ENCODE data around the gene SCN3A.

SCN3A gene

DNA sequence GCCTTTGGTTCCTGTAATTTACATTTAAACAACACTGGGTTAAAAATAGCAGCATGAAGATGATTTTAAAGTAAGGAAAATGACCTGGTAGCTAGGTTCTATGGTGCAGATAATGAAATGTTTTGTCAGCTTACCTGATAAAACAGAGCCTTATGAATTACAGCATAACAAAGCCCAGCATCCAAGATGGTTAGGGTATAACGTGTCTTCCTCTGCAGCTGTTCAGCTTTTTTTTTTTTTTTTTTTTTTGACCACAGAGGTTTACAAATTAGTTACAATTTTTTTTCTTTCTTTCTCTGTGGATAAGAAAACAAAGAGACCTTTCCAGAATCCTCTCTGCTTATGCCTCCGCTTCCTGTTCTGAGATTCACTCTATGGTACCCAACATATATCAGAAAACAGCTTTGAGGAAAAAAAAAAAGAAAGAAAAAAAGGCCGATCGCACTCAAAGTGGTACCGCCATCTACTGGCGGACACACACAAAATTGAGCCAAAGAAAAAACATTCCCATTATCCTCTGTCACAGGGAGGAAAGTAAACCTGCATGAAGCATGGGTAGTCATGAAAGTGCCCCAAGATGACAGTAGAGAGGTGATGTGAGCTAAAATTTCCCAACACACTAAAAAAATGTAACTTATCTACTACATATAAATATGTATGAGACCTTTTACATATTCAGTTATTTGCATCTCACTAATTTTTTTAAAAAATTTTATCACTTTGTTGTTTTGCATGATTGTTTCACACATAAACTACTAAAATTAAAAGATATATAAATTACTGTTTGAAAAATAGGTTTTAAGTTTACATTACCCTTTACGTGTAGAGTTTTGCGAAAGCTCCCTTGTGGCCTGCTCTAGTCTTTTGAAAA lies at the start of gene SCN3A:
Gene SCN3A (minus strand): TSS at position 362 of the 871 bp plus-strand sequence. CDS start 27,656 bp downstream, outside the sequence.
- peak; percentile 76 for DNase-seq (ENCODE audit: low read depth, low spot score)

DNA sequence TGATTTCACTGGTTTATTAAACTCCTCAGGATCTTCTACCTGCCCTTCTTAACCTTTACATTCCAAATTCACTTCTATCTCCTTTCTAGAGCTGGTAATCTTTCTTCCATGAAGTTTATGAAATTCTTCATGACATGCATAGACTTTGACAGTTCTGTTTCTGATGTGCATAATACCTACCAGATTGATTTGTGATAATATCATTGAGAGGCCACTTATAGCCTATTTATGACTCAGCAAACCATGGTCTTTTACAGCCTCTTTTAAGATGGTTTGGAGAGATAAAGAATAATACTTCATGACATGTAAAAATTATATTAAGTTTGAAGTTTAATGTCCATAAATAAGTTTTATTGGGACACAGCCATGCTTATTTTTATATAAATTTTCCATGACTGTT lies 49.3 kb upstream of the SCN3A start:
- DNase-seq (ENCODE audit: low read depth, low spot score) = no peak

DNA sequence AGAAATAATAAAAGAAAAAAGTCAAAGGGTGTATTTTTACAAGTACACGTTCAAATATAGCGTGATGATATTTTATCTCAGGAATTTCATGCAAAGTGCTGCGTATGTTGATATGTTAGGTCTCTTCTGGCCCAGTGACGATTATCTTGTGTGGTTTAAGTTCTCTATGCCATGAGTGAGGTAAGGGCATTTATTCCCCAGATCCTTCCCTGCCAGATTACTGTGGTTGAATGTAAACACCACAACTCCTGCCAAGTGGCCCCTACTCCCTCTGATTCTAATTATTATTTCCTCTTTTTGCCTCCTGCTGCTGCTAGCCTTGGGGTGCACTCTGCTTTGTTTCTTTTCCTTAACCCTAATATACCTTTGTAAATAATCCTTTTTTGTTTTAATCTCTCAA lies 47.5 kb upstream of the SCN3A start:
- peak; percentile 10 for DNase-seq (ENCODE audit: low read depth, low spot score)

DNA sequence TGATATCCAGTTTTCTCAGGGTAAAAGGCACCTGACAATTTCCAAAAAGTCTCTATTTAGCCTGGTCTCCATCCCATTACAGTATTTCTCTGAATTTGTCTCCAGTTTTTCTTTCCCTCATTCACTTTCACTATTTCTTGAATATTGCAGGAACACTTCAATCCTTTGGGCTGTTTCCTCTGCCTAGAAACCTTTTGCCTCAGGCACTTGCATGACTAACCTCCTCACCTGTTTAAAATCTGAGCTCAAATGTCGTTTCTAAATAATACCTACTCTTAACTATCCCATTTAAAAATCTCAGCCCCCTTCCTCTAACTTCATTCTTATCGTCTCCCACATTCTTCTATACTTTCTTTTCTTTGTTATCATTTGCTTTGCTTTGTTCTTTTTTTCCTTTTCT lies 44.4 kb upstream of the SCN3A start:
- no peak for DNase-seq (ENCODE audit: low read depth, low spot score)

DNA sequence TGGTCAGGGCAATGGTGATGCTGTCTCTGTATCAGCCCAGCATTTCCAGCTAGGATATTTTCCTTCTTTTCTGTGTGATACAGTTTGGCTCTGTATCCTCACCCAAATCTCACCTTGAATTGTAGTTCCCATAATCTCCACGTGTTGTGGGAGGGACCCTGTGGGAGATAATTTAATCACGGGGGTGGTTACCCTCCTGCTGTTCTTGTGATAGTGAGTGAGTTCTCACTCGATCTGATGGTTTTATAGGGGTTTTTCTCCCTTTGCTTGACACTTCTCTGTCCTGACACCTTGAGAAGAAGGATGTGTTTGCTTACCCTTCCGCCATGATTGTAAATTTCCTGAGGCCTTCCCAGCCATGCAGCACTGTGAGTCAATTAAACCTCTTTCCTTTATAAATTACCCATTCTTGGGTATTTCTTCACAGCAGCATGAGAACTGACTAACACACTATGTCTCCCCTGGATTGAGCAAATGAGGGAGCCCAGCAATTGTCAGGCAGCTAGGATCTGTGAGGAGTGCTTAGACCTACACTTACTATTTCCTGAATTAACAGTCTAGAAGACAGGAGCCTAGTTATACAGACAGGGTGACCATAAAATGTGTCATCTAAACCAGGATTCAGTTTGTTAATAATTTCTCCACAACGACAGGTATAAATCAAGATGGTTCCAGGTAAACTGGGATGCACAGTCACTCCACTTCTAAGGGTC lies 41.4 kb upstream of the SCN3A start:
- DNase-seq (ENCODE audit: low read depth, low spot score) = no peak

DNA sequence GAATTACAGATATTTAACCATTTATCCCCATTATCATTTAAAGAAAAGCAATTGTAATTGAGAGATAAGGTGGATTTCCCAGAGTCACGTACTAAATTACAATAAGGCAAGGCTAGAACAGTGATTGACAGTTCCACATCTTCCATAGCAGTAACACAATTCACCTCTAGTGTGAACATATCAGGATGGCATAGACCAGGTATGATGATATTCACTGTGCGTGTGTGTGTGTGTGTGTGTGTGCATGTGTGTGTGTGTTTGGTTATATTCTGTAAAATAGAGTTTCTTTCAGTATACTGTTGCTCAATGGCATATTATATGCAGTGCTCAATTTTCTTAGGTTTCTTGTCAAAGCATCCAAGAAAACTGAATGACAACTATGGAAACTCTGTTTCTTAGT lies 37.1 kb upstream of the SCN3A start:
- DNase-seq (ENCODE audit: low read depth, low spot score) = no peak

DNA sequence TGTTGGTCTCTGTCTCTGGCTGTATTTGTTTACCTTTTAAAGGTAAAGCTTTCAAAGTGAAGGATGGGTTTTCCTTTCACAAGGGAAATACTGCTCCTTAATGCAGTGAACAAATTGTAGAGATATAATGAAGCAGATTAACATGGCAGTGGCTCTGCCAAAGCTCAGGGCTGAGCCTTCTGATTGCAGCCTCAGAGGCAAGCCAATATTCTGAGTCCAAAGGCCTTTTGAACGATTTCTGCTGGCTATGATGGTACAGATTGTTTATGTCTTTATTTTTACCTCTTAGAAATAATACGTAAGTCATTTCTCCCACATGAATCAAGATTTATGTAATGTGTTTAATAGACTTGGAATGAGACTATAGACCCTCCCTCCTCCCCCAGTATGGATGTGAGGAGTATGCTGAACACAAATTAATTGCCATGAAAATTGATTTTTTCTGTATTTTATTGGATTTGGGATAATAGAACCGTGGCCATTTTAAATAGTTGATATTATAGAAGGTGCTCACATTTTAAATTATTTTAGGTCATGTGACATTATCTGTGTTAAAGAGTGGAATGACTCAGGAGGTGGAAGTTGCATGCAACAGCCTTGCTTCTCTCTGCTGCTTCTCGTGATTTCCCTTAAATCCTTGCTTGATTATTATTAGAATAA lies 36.1 kb upstream of the SCN3A start:
- no peak for DNase-seq (ENCODE audit: low read depth, low spot score)

DNA sequence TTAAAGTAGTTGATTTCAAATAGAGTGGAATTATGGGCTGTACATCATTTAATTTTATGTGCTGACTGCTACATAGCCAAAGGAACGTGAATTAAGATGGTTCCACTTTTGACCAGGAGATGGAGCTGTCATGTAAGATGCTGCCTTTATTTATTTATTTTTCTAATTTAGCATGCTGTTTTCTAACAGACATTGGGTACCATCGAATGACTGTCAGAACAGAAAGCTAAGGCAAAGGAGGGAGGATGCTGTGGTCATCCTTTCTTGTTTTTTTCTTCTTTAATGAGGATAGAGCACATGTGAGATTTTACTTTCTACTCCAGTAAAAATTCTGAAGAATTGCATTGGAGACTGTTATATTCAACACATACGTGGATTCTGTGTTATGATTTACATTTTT lies 35.4 kb upstream of the SCN3A start, which contains the start of gene SCN2A:
Gene SCN2A (plus strand): TSS at position 185 of the 400 bp plus-strand sequence. CDS start 56,410 bp downstream, outside the sequence.
- DNase-seq (ENCODE audit: low read depth, low spot score) = peak; percentile 73

DNA sequence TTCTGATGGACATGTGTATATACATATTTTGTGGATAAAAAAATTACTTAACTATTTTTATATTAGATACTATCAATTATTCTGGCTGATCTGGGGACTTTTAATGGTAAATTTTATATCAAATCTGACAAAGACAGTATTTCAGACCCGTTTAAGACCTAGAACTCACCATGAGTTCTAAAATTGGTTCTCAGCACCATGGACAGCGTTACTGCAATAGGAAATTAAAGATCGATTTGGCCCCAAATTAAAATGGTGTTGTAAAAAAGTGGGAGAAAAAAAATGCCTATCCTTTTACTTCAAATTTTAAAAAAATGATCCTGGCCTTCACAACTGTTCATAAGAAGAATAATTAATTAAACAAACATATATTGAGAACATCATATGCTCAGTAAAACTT lies 34.4 kb upstream of the SCN3A start:
- DNase-seq (ENCODE audit: low read depth, low spot score) = peak; percentile 62

DNA sequence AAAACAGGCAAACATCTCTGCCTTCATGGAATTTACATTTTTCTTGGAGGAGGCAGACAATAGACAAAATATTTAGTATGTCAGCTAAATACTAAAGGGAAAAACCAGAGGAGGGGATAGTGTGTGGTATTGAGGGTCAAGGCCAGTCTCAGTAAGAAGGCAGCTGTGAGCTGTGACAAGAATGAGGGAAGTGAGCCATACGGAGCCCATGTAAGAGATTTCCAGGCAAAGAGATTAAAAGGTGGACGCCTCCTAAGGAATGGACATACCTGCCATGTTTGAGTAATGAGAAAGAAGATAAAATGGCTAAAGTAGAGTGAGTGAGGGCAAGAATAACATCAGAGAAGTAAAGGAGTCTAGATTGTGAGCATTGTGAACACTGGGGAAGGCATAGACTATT lies 33.2 kb upstream of the SCN3A start:
- DNase-seq (ENCODE audit: low read depth, low spot score) = no peak

DNA sequence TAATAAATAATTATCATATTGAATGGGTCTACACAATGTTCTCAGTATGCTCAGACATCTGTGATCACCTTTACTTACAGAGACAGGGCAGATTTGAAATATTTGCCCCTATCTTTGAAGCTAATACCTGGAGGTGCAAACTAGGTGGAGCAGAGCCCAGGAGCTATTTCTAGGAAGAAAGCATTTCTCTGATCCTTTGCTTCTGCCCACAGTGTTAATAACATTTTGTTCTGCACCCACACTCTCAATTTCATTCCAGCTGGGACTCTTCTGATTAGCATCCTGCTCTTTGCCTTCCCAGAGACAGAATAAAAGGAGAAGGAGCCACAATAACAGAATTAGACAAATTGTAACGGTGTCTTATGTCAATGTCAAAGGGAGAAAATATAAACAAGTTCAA lies 23.7 kb upstream of the SCN3A start:
- DNase-seq (ENCODE audit: low read depth, low spot score) = no peak

DNA sequence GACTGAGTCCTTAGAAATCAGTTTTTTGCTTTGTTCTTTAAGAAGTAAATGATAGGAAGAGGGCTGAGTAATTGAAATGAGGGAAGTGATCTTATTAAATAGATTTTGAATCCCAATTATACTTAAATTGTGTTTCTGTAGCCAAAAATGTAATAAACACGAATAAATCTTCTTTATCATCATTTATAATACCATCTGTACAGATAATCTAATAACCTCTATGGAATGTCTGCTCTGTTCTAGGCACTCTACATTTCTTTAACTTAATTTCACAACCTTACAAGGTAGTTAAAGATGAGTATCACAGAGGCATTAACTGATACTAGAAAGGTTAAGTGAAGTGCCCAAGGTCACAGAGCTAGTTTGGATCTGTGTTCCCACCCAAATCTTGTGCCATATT lies 21.1 kb upstream of the SCN3A start:
- no peak for DNase-seq (ENCODE audit: low read depth, low spot score)

DNA sequence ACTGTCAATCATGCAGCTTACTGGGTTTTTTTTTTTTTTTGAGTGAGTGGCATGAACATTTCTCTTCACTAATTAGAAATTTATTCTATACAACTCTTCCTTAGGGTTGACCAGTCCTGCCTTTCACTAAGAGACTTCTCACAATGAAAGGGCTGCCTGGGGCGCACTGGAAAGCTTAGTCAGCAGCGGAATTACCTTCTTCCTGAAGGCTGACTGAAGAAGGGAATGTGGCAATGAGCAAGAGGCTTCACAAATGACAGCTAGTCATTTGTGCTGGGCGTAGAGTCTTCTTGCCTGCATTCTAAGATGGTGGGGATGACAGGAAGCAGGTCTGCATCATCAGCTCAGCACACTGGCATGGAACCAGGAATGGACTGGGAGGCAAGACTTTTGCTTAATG lies 15.6 kb upstream of the SCN3A start:
- DNase-seq (ENCODE audit: low read depth, low spot score) = no peak

DNA sequence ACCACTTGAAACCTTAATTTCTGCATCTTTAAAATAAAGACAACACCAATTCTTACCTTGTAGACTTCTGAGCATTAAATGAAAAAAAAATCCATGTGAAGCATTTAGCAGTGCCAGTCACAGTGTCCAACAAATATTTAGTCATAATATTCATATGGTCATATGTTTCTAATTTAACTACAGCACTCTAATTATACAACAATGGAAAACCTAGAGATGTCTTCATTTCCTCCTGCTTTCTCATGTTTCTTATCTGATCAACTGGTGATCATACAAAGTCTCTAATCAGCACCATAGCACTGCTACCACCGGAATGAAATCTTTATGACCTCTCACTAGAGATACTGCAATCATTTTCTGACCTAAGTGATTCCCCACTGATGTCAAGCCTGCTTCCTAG lies 10.2 kb upstream of the SCN3A start:
- no peak for DNase-seq (ENCODE audit: low read depth, low spot score)

DNA sequence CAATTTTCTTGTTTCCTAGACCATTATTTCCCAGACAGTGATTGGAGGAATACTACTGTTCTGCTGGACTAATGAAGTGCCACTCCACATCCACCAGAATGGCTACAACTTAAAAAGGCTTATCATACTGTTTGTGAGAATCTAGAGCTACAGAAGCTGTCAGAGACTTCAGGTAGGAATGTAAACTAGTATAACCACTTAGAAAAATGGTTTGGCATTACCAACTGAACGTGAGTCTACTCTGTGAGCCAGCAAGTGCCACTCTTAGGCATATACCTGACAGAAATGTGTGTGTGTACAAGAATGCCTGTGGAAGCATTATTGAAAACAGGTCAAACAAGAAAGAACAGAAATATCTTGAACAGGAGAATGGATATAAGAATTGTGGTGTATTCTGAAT lies 4.2 kb upstream of the SCN3A start:
- no peak for DNase-seq (ENCODE audit: low read depth, low spot score)

DNA sequence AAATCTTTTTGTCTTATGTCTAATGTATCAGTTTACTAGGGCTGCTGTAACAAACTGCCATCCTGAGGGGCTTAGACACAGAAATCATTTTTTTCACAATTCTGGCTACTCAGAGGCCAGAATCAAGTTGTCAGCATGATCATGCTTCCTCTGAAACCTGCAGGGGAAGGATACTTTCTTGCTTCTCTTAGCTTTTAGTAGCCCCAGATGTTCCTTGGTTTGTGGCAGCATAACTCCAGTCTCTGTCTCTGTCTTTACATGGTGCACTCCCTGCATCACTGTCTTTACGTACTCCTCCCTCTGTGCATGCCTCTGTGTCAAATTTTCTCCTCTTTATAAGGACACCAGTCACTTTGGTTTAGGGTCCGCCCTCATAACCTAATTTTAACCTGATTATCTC lies 2.0 kb upstream of the SCN3A start:
- DNase-seq (ENCODE audit: low read depth, low spot score) = no peak

DNA sequence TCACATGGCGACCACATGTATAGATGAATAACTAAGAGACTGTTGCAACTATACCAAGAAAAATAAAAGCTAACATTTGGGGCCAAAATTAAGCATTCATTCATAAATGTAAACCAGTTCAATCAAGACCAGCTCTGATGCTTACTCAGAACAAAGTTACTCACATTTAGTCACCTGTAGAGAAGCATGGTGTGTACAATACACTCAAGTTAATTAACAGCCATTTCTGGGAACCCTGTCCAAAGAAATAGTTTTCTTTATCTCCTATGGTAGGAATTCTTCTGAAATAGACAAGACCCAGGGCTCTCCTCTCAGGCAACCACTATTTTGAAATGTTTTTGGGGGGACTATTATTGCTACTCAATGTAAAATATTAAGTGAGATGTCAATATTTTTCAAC lies 1.6 kb downstream of the SCN3A start:
- no peak for DNase-seq (ENCODE audit: low read depth, low spot score)

DNA sequence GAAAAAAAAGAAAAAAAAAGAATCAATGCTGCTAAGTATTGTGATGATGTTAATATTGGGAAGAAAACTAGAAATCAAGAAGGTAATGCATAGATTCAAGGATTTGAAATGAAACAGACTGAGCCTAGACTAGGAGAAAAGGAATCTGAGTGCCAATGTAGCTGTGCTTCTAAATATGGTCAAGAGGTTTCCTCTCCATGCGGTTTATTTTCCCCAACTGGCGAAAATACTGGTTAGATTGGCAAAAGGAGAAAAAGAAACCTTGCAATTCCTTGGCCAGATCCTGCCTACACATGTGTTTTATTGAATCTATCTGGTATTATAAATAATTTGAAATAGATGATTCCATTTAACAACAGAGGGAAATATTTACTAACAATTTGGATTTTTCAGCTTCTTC lies 5.7 kb downstream of the SCN3A start:
- no peak for DNase-seq (ENCODE audit: low read depth, low spot score)

DNA sequence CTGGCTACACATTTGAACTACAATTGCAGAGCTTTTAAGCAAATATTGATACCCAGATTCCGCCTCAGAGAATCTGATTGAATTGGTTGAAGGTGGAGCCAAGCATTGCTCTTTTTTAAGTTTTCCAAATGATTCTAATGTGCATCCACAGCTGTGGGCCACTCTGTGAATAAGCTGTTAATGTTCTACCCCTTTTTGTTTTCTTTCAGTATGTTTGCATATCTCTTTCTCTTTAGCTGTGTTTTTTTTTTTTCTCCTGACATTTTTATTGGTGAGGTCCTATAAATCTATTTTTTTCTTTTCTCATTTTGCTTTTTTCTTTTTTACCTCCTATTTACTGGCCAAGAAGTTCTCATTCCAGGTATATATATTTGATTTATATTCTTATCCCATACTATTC lies 6.5 kb downstream of the SCN3A start:
- no peak for DNase-seq (ENCODE audit: low read depth, low spot score)

DNA sequence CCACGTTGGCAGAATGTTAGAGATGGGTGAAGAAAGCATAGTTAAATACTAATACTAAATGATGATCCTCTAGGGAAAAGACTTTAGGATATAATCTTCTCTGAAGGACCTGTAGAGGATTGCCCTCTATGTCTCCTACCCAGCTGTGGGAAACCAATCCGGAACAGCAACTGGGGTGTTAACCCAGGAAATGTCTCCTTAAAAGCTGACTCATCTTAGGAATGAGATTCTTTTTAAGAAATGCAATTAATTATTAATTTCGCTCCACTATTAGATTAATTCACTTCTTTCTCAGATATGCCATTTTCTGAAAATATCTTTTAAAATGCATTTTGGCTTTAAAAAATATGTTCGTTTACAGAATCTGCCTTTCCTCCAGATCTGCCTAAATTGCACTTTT lies 7.4 kb downstream of the SCN3A start:
- DNase-seq (ENCODE audit: low read depth, low spot score) = no peak

DNA sequence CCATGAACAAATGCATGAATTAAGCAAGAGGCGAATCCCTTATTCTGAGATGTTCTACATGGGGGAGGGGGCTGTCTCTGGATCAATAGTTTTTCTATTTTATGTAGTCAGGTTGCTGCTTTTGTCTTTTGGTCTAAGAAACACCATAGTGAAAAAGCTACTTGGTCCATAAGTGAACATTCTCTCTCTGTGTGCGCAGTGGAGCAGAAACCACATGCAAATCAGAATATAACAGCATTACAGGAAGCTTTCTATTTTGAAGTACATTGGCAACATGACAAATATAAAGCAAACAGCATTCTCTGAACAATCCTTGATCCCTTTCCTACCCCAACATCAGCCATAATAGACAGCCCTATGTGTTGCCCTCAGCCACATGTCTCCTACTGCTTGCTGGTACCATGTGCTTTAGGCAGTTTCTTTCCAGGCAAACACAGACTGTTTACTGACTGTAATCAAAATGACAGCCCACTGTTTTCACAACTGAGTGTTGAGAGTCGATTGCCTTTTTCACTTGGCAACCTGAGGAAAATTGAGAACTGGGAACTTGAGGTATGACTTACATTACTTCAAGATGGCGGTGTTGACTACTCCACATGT lies 10.6 kb downstream of the SCN3A start:
- no peak for DNase-seq (ENCODE audit: low read depth, low spot score)

DNA sequence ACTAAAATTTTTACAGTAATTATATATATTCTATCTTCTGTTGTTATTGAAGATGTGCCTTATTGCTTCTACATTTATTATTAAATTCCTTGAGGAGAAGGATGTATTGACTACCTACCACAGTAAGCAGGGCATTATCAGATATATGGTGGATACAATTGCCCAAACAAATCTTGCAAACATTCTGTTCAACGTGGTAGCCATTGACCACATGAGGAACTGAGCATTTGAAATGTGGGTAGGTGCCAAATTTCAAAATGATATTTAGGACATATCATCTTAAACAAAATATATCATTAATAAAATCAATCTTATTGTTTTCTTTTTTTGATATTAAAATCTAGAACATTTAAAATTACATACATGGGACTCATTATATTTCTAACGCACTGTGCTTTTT lies 11.1 kb downstream of the SCN3A start:
- no peak for DNase-seq (ENCODE audit: low read depth, low spot score)
